Measurements from ENCODE around the gene NHSL2.

GRCh38 chrX:71873459-71873833 is 37.2 kb upstream of the NHSL2 start:
- TF ChIP-seq CTCF (IDR thresholded peaks at IDR 0.05) = no peak
- no peak for TF ChIP-seq POLR2A (IDR thresholded peaks at IDR 0.05)

Measured in lower leg skin (tissue), 3 donors.